Liver (tissue), 3 donors: ENCODE results near the gene TMEM154.

Source experiments
- CTCF ChIP-seq: fragments of 150-350 bp; IDR thresholded peaks from 2 replicates; pipeline ENCODE4 v1.5.1; 2017; ENCODE audit warnings: improper control_type of control experiment, low read depth, low read length; ENCODE audit not compliant: missing input control
- EGR1 ChIP-seq, 2 donors: IDR thresholded peaks; 2 replicates each; pipeline ENCODE4 v1.6.1; 2016 to 2018; ENCODE audit warnings: antibody characterized with exemption in 2 of 2, low read depth in 2 of 2
- FOXA1 ChIP-seq: IDR thresholded peaks from 2 replicates; pipeline ENCODE4 v1.6.1; 2016; ENCODE audit warnings: antibody characterized with exemption
- GABPA ChIP-seq, 2 donors: IDR thresholded peaks in 1 of 2; conservative IDR thresholded peaks in 1 of 2; 2 replicates each; pipeline ENCODE4 v1.6.1; 2016; ENCODE audit warnings: antibody characterized with exemption in 2 of 2, mild to moderate bottlenecking in 1 of 2, moderate library complexity in 1 of 2
- HNF4G ChIP-seq: IDR thresholded peaks from 2 replicates; pipeline ENCODE4 v1.6.1; 2016; ENCODE audit warnings: antibody characterized with exemption
- JUND ChIP-seq, 2 donors: IDR thresholded peaks; 2 replicates each; pipeline ENCODE4 v1.6.1; 2016; ENCODE audit warnings: antibody characterized with exemption in 2 of 2
- MAX ChIP-seq: IDR thresholded peaks from 2 replicates; pipeline ENCODE4 v1.6.1; 2016; ENCODE audit warnings: antibody characterized with exemption
- NR2F2 ChIP-seq: IDR thresholded peaks from 2 replicates; pipeline ENCODE4 v1.6.1; 2016; ENCODE audit warnings: antibody characterized with exemption
- RAD21 ChIP-seq, 2 donors: IDR thresholded peaks; 2 replicates each; pipeline ENCODE4 v1.6.1; 2016; ENCODE audit warnings: antibody characterized with exemption in 2 of 2, mild to moderate bottlenecking in 2 of 2
- REST ChIP-seq: IDR thresholded peaks from 2 replicates; pipeline ENCODE4 v1.6.1; 2016; ENCODE audit warnings: antibody characterized with exemption, mild to moderate bottlenecking
- SP1 ChIP-seq: IDR thresholded peaks from 2 replicates; pipeline ENCODE4 v1.6.1; 2018; ENCODE audit warnings: antibody characterized with exemption, mild to moderate bottlenecking
- TAF1 ChIP-seq: conservative IDR thresholded peaks from 2 replicates; pipeline ENCODE4 v1.6.1; 2016; ENCODE audit warnings: antibody characterized with exemption, mild to moderate bottlenecking
- ZBTB33 ChIP-seq: IDR thresholded peaks from 2 replicates; pipeline ENCODE4 v1.6.1; 2016; ENCODE audit warnings: antibody characterized with exemption
- donor health status: healthy.
- donor health status: healthy.

- no peak for TF ChIP-seq HNF4G
- TF ChIP-seq TAF1: no peak
- no peak for TF ChIP-seq ZBTB33
- TF ChIP-seq CTCF: no peak
- no peak for TF ChIP-seq SP1
- no peak for TF ChIP-seq RAD21 (IDR thresholded peaks at IDR 0.05)
- TF ChIP-seq EGR1 (IDR thresholded peaks at IDR 0.05; ENCODE audit: low read depth in 2 of 2): no peak
- no peak for TF ChIP-seq MAX
- TF ChIP-seq FOXA1: no peak
- TF ChIP-seq REST: no peak
- no peak for TF ChIP-seq NR2F2
- no peak for TF ChIP-seq JUND (IDR thresholded peaks at IDR 0.05)
- no peak for TF ChIP-seq GABPA (IDR thresholded peaks at IDR 0.05 in 1 of 2, conservative IDR thresholded peaks at IDR 0.05 in 1 of 2)
These were observed 39.5 kb upstream of the TMEM154 start for GRCh38 chr4:152719291-152719690.
